Epithelial cell of proximal tubule (primary cell): ENCODE results near the gene KIF20A. TPM values are rescaled to one million over a fixed set of nuclear protein-coding genes. Genes with fewer than 3 reads are reported as not detected.
"Not testable (repeated sequence)": the region's sequence is repeated elsewhere in the genome, so short reads cannot be mapped to it uniquely, and the experiment has no call there.

ENCODE experiments used
- DNase-seq: peaks from one replicate; pipeline ENCODE4 v3.0.0-alpha.2; 2011; ENCODE audit warnings: low read depth
- H3K4me3 ChIP-seq: 2 replicates; pipeline ENCODE4 v1.5.1; 2011; ENCODE audit warnings: low read depth, mild to moderate bottlenecking, low read length
- CTCF ChIP-seq: conservative IDR thresholded peaks from 2 replicates; pipeline ENCODE4 v1.5.1; 2012; ENCODE audit warnings: low read depth, mild to moderate bottlenecking, low read length
- total RNA-seq: library from RNA; depleted of rRNA; stranded (reverse); fragments of >200 nt; gene quantifications from 2 replicates; pipeline ENCODE4 v1.2.3, GENCODE V29; 2015

The KIF20A gene
- total RNA-seq, 1 donor from 2014 or later: 49.6 TPM

GRCh38 chr5:138182808-138183207, 3.9 kb downstream of the KIF20A start:
- H3K4me3 ChIP-seq: no peak overlapping the region
- no peak for TF ChIP-seq CTCF

GRCh38 chr5:138186002-138186447, 7.1 kb downstream of the KIF20A start:
- TF ChIP-seq CTCF: no peak
- H3K4me3 ChIP-seq: no peak overlapping the region
- no peak for DNase-seq

More at GRCh38 chr5:138182808-138183207, 3.9 kb downstream of the KIF20A start:
- no peak for DNase-seq

- no peak overlapping the region for H3K4me3 ChIP-seq
- TF ChIP-seq CTCF: no peak
- DNase-seq: no peak
These were observed 9.7 kb downstream of the KIF20A start for GRCh38 chr5:138188626-138189025.

GRCh38 chr5:138192826-138193225, 13.9 kb downstream of the KIF20A start:
- DNase-seq: no peak
- H3K4me3 ChIP-seq: no peak overlapping the region
- no peak for TF ChIP-seq CTCF

GRCh38 chr5:138193859-138194258, 14.9 kb downstream of the KIF20A start:
- H3K4me3 ChIP-seq, DNase-seq: not testable (repeated sequence)

GRCh38 chr5:138210985-138211384, 32.1 kb downstream of the KIF20A start:
- no peak for TF ChIP-seq CTCF
- no peak for DNase-seq
- no peak overlapping the region for H3K4me3 ChIP-seq

- no peak for TF ChIP-seq CTCF
- peak overlapping the region; percentile 95 for H3K4me3 ChIP-seq
- DNase-seq: no peak
These were observed 33.9 kb downstream of the KIF20A start for GRCh38 chr5:138212828-138213160.
